Medulla oblongata (tissue), 1 donor: Measurements from ENCODE around the gene NECTIN2.
"Not testable (repeated sequence)": the region's sequence is repeated elsewhere in the genome, so short reads cannot be mapped to it uniquely, and the experiment has no call there.

Source experiments
- DNase-seq: peaks from one replicate; pipeline ENCODE4 v3.0.0-alpha.2; 2015; ENCODE audit errors: extremely low spot score

NECTIN2 gene

DNA sequence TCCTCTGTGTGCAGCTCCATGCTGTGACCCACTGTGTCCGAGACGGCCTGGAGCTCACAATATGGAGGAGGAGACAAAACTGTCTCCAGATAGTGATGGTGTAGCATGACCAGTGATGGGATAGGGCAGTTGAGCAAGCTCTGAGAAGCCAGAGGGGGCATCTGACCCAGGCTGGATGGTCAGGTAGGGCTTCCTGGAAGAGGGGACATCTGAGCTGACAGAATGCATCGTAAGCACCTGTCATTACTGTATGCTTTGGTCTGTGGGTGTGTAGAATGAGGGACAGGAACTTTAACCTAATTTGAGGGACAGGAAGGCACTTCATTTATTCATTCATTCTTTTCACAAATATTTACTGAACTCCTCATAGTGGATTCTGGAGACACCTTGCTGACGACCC is 38.5 kb downstream of the NECTIN2 start:
- no peak for DNase-seq

DNA sequence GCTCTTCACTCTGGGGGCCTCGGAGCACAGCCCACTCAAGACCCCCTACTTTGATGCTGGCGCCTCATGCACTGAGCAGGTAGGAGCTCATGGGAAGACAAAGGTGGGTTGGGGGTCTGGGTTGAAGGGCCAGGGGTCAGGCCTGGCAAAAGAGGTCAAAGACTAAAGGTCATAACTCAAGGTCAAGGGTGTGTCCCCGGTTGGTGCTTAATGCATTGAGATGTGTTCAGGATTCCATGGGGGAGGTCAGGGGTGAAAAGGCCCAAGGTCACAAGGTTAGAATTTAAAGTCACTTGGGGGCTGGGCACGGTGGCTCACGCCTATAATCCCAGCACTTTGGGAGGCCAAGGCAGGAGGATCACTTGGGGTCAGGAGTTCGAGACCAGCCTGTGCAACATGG is 40.0 kb downstream of the NECTIN2 start:
- DNase-seq, result no peak

GRCh38 chr19:44887648-44888047 is 41.6 kb downstream of the NECTIN2 start:
- no peak for DNase-seq

- DNase-seq, result not testable (repeated sequence)
These were observed 42.2 kb downstream of the NECTIN2 start for GRCh38 chr19:44888335-44888734.

DNA sequence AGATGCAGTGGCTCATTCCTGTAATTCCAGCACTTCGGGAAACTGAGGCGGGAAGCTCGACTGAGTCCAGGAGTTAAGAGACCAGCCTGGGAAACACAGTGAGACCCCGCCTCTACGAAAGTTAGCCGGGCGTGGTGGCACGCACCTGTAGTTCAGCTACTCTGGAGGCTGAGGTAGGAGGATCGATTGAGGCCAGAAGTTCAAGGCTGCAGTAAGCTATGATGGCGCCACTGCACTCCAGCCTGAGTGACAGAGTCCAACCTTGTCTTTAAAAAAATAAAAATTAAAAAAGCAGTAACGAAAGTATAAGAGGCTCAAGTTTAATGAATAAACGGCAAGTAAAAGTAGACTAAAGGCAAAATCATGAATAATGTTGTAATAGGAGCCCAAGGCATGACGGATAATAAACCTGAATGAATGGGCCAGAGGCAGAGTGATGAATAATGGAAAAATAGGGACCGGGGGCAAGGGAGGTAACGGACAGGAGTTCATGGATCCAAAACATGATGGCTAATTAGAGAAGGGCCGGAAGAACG is 43.8 kb downstream of the NECTIN2 start:
- no peak for DNase-seq

DNA sequence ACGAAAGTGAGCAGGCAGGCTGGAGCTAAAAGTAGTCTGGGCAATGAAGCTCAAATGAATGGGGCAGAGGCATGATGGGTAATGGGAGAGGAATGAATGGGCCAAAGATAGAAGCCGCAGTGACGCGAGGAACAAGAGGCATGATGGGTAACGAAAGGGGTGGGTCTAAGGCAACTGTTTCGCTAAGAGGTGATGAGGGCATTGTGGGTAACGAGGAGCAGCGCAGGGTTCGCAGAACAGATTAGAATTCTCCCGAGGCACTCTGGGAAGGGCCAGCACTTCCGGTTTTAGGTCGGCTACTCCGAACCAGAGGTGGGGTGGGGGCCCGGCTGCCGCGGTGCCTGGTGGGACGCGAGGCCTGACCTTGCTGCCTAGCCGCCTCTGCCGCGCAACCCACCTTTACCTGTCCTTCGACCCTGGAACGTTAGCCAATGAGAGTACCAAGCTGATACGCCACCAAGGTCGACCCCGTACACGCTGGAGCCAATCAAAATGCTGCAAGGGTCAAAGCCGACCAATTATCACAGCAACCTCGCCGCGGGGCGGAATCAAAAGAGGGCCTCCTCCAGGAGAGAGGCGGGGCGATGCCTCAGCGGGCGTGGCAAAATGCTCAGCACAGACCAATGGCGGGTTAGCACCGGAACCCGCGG is 44.4 kb downstream of the NECTIN2 start:
- peak; percentile 100 for DNase-seq

GRCh38 chr19:44891016-44891882 is 45.2 kb downstream of the NECTIN2 start, which contains the start of gene TOMM40:
Gene TOMM40, plus strand, starts transcription at chr19:44891254. Its CDS starts 162 bp downstream, at chr19:44891416.
- no peak for DNase-seq

GRCh38 chr19:44892932-44893331 is 46.8 kb downstream of the NECTIN2 start:
- no peak for DNase-seq

- no peak for DNase-seq
These were observed 47.4 kb downstream of the NECTIN2 start for GRCh38 chr19:44893332-44894051.

- DNase-seq, result no peak
These were observed 47.9 kb downstream of the NECTIN2 start for GRCh38 chr19:44894052-44894400.

DNA sequence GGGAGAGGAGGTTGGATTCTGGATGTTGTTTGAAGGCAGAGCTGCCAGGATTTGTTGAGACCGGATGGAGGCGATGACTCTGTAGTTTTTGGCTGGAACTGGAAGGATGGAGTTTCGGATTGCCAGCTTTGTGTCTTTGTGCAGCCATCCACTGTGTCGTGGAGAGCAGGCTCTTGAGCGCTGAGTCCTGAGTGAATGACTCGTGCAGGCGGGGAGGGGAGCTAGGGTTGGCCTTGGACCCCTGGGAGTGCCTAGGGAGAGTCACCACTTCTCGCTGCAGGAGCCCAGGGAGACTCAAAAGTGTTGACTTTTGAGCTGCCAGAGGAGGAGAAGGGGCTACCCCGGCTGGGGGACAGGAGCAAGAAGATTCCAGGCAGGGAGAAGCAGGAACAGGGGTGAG is 48.8 kb downstream of the NECTIN2 start:
- no peak for DNase-seq

- no peak for DNase-seq
These were observed 51.7 kb downstream of the NECTIN2 start for GRCh38 chr19:44897835-44898234.

DNA sequence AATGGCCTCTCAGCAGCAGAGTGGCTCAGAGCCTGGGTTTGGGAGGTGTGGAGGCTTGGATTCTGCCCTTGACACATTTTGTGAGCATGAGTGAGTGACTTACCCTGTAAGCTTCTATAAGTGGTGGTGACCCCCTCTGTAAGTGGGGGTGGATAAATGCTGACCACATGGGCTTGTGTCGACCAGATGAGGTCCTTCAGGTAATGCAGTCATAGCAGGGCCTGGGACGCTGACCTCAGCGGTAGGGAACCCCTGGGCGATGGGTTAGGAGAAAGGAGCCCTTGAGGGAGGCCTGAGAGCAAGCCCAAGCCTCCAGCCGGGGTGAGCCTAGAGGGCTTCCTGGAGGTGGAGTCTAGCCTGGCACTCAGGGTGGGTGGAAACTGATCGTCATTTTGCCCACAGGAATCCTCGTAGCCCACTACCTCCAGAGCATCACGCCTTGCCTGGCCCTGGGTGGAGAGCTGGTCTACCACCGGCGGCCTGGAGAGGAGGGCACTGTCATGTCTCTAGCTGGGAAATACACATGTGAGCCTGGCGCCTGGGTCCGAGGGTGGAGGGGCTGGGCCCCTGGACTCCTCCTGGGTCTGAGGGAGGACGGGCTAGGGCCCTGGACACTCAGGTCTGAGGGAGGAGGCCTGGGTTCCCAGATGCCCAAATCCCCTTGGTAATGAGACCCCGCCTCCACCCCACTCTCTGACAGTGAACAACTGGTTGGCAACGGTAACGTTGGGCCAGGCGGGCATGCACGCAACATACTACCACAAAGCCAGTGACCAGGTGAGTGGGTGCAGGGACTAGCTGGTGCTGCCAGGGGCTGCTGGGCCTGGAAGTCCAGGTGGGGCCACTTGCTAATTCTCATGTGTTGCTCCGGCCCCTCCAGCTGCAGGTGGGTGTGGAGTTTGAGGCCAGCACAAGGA is 54.5 kb downstream of the NECTIN2 start:
- no peak for DNase-seq

GRCh38 chr19:44903216-44903601 is 57.1 kb downstream of the NECTIN2 start:
- DNase-seq, result no peak

DNA sequence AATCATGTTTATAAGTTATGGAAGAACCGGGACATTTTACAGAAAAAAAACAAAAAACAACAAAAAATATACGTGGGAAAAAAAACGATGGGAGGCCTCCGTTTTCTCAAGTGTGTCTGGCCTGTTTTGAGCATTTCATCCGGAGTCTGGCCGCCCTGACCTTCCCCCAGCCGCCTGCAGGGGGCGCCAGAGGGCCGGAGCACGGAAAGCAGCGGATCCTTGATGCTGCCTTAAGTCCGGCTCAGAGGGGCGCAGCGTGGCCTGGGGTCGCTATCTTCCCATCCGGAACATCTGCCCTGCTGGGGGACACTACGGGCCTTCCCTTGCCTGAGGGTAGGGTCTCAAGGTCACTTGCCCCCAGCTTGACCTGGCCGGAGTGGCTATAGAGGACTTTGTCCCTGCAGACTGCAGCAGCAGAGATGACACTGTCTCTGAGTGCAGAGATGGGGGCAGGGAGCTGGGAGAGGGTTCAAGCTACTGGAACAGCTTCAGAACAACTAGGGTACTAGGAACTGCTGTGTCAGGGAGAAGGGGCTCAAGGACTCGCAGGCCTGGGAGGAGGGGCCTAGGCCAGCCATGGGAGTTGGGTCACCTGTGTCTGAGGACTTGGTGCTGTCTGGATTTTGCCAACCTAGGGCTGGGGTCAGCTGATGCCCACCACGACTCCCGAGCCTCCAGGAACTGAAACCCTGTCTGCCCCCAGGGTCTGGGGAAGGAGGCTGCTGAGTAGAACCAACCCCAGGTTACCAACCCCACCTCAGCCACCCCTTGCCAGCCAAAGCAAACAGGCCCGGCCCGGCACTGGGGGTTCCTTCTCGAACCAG is 57.7 kb downstream of the NECTIN2 start:
- DNase-seq, result peak; percentile 75

DNA sequence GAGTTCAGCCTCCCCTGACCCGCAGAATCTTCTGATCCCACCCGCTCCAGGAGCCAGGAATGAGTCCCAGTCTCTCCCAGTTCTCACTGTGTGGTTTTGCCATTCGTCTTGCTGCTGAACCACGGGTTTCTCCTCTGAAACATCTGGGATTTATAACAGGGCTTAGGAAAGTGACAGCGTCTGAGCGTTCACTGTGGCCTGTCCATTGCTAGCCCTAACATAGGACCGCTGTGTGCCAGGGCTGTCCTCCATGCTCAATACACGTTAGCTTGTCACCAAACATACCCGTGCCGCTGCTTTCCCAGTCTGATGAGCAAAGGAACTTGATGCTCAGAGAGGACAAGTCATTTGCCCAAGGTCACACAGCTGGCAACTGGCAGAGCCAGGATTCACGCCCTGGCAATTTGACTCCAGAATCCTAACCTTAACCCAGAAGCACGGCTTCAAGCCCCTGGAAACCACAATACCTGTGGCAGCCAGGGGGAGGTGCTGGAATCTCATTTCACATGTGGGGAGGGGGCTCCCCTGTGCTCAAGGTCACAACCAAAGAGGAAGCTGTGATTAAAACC is 58.4 kb downstream of the NECTIN2 start:
- DNase-seq, result no peak

DNA sequence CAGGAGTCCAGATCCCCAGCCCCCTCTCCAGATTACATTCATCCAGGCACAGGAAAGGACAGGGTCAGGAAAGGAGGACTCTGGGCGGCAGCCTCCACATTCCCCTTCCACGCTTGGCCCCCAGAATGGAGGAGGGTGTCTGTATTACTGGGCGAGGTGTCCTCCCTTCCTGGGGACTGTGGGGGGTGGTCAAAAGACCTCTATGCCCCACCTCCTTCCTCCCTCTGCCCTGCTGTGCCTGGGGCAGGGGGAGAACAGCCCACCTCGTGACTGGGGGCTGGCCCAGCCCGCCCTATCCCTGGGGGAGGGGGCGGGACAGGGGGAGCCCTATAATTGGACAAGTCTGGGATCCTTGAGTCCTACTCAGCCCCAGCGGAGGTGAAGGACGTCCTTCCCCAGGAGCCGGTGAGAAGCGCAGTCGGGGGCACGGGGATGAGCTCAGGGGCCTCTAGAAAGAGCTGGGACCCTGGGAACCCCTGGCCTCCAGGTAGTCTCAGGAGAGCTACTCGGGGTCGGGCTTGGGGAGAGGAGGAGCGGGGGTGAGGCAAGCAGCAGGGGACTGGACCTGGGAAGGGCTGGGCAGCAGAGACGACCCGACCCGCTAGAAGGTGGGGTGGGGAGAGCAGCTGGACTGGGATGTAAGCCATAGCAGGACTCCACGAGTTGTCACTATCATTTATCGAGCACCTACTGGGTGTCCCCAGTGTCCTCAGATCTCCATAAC is 59.5 kb downstream of the NECTIN2 start, which contains the start of gene APOE:
Gene APOE, plus strand, starts transcription at position 360 of the 724 bp plus-strand sequence. CDS start 829 bp downstream, outside the sequence.
- DNase-seq, result peak; percentile 88

GRCh38 chr19:44907613-44908012 is 61.5 kb downstream of the NECTIN2 start:
- no peak for DNase-seq
